Kidney glomerular epithelial cell (primary cell): ENCODE data around the gene RBPJL.

ENCODE experiments used
- DNase-seq: peaks from one replicate; lab custom pipeline; 2025; lab: John Stamatoyannopoulos, UW

RBPJL gene, protein sequence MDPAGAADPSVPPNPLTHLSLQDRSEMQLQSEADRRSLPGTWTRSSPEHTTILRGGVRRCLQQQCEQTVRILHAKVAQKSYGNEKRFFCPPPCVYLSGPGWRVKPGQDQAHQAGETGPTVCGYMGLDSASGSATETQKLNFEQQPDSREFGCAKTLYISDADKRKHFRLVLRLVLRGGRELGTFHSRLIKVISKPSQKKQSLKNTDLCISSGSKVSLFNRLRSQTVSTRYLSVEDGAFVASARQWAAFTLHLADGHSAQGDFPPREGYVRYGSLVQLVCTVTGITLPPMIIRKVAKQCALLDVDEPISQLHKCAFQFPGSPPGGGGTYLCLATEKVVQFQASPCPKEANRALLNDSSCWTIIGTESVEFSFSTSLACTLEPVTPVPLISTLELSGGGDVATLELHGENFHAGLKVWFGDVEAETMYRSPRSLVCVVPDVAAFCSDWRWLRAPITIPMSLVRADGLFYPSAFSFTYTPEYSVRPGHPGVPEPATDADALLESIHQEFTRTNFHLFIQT

DNA sequence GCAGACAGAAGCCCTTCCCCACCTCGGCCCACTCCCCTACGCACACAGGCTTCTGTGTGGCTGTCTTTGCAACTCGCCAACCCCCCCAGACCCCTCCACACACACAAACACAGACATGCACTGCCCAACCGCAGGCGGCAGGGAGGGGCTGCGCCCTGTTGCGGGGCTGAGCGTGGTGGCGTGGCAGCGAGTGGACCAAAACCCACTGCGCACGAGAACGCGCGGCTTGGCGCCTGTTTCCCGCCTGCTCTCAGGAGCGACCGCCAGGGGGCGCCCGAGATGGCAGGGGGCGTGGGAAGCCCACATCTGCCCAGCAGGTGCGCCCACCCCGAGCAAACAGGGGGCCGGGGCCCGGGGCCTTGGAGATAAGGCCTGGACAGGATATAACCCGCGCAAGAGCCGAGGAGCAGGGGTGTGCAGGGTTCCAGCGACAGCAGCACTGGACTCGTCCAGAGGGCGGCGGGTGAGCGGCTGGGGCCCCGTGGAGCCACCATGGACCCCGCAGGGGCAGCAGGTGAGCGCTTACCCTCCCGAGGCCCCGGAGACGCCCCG is at the start of gene RBPJL:
Gene RBPJL, plus strand, starts transcription at position 410 of the 552 bp plus-strand sequence. Its CDS starts 83 bp downstream, at position 493.
- no peak for DNase-seq

DNA sequence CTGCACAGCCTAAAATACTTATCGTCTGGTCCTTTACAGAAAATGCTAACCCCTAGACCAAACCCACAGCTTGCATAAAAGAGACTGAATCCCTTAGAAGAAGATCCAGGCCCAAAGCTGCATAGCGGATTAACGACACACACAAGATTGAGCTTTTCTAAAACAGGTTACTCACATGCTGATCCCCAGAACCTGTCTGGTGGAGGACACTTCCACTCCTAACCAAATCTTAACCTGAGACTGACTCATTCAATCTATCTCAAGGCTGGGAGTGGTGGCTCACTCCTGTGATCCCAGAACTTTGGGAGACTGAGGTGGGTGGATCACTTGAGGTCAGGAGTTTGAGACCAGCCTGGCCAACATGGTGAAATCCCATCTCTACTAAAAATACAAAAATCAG is 49.5 kb upstream of the RBPJL start:
- DNase-seq: no peak

DNA sequence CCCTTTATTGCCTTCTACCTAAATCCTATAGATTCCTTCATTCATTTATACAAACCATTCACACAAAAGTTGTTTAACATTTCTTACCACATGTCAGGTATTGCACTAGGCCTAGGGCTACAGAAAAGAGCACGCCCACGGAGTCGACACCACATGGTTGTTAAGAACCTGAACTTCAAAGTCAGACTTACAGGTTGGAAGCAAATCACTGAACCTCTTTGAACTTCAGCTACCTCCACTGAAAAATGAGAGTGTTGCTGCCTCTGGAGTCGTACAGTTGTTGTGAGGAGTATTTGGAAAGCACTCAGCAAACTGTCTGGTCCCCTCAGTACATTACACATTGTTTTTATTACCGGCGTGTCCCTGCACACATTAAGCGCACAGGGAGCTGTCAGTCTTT is 48.9 kb upstream of the RBPJL start:
- no peak for DNase-seq

DNA sequence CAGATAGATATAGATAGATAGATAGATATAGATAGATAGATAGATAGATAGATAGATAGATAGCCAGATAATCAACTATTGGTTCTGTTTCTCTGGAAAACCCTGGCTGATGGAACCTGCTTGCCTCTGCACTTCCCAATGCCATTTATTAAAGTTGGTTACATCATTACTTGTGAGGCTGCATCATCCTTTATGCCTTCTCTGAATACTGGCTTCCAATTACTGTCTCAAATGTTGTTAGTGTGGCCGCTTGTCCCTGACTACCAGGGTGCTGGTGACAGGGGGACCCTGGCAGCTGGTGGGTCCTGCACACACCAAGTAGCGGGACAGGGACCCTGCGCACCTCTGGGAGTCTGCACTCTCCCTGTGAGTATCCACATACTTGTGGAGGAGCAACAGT is 48.4 kb upstream of the RBPJL start:
- DNase-seq: no peak

DNA sequence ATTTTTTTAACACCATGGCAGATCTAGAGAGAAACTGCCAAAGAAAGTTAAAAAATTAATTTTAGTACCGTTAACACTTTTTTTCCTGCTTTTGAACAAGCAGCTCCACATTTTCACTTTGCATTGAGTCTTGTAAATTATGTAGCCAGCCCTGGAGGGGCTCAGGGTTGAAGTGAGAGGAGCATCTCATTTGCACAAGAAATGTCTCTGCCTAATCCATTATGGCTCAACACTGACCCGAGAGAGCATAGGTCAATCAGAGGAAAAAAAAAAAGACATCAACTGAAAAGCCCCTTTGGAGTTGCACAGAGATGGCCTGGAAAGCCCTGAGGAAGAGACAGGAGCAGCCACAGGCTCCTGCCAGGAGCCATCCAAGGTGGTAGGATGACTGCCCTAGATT is 48.0 kb upstream of the RBPJL start:
- DNase-seq: no peak

DNA sequence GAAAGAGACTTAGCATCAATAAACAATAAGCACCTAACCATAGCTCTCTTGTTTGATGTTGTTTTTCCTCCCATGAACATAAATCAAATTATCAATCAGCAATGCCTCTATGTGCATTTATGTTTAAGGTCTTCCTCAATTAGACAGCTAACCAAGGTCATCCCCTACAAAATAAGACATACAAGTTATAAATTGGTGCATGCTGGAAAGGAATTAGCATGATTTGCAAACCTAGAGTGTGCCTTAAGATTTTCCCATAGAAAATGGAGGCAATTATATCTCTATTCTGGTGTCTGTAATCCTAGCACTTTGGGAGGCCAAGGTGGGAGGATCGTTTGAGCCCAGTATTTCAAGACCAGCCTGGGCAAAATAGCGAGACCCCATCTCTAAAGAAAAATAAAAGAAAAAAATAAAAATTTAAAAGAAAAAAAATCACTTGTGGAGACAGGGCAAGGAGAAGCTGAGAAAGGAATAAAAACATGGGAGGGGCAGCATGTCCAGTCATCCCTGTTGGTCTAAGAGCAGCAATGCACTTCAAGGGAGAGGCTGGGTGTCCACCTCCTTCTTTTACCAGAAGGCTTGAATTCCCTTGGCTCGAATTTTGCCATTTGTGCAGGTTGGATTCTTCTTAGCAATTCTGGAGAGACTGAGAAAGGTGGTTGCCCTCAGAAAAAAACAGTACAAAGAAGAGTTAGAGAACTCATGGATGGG is 42.9 kb upstream of the RBPJL start:
- DNase-seq: no peak

DNA sequence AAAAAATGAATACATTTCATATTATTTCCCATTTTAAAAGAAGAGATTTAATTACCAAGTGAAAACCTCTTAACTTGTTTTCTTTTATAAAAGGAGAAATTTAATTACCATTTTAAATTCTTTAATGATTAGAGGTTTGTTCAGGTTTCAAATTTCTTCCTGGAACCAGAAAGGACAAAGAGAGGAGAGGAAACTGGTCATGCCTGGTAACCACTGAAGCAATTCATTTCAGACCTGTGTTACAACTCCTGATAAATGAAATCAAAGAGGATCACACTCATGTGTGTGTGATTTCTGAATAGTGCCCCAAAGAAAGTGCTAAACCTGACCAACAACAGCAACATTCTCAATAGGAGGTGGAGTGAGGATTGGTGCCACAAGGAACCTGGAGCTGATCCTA is 39.7 kb upstream of the RBPJL start:
- peak; percentile 8 for DNase-seq

DNA sequence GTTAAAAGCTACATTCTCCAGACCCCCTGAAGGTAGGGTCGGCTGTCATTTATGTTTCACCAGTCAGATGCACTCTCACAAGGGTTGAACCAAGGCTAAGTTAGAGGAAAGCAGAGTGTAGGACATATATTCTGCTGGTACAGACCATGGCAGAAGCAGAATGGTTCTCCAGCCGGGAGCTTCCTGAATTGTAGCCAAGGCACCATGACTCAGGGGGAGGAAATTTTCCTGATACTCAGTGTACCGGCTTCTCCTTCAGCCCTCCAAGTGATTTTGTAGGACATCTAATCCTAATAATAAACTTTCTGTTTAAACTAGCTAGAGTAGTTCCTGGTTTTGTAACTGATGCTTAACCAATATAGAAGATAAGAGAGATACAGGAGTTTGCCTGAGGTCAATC is 38.1 kb upstream of the RBPJL start:
- DNase-seq: no peak

DNA sequence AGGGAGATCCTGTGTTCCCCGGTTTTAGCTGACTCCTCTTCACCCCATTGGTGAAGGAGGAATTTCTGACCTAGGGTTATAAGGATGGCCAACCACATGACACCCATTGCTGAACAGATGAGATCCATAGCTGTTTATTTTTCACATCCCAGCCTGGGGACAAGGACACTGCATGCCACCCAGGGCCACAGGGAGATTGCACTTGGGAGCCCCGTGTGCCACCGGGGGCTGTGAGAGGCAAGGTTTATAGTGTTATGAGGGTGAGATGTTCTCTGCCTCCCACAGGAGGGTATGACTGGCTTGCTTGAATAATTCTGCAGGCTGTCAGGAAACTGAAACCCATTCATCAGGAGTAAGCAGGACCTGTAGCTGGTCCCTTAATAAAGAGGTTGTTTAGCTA is 37.6 kb upstream of the RBPJL start:
- DNase-seq: no peak

DNA sequence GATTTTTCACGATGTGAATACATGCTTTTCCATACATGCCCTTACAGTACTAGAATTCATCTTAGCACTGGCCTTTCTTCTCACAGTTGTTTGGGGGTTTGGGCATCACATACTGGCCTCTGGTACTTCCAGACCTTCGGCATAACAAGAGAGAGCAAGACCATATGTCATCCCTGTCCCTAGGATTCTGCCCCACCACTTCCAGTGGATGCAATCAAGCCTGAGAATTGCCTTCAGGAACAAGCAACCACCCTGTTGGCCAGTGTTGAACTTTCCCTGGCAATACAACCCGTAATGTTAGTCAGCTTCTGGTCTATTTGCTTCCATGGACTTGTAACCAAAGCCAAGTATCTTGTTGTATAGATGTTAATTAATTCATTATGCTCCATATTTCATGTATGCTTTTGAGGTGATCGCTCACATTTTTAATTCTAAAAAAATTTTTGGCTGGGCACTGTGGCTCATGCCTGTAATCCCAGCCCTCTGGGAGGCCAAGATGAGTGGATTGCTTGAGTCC is 36.8 kb upstream of the RBPJL start:
- no peak for DNase-seq

DNA sequence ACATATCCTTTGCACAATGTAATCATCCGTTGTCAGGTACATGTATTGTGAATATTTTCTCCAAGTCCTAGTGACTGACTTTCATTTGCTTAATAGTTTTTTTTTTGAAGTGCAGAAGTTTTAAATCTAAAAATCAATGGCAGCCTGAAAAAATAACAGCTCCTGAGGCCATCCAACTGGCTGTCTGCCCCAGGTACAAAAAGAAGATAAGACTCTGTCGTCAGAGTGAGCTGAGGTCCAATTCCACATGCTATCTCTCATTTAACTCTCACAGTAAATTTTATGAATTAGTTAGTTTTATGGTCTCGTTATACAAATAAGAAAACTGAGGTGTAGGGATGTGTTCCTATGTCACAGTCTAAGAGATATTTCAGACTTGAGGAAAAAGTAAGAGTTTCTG is 31.3 kb upstream of the RBPJL start:
- DNase-seq: no peak

DNA sequence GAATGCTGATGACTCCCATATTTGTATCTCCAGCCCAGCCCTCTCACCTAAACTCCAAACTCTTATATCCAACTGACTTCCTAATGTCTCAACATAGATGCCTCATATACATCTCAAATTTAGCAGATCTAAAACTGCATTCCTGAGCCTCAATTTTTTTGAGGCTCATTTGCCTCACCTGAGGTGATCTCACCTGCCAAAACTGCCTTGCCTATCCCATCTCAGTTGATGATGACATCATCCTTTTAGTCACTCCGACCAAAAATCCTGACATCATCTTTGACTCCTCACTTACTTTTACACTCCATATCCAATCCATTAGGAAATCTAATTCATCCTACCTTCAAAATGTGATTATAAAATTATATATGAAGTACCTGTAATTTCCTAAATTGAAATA is 26.6 kb upstream of the RBPJL start:
- DNase-seq: no peak

DNA sequence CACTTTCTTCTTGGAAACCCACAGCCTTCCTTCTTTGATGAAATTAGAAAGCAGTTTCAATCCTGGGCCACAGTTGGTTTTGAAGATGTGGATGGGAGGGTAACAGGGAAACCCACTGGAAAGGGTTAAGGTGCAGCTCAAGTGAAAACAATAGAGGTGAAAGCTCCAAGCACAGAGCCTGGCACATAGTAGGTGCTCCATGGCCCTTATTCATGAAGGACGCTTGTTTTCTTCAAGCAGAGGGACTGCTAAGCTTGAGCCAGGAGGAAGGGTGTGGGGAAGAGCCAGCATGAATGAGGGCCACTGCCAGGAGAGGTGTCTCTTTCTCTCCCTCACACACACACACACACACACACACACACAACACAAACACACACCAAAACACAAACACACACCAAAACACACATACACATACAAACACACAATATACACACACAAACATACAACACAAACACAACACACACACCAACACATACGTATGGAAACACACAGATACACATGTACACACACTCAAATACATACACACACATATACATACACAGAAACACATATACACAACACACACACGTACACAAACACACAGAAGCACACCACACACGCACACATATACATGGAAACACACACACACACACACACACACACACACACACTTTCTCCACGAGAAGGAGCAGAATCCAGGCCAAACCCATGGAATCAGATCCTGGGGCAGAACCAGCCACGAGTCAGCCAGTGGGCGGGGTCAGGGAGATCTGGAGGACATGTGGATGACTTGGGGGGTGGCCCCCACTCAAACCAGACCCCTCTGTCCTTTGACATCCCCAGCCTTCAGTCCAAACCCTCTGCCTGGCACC is 23.7 kb upstream of the RBPJL start:
- DNase-seq: no peak

DNA sequence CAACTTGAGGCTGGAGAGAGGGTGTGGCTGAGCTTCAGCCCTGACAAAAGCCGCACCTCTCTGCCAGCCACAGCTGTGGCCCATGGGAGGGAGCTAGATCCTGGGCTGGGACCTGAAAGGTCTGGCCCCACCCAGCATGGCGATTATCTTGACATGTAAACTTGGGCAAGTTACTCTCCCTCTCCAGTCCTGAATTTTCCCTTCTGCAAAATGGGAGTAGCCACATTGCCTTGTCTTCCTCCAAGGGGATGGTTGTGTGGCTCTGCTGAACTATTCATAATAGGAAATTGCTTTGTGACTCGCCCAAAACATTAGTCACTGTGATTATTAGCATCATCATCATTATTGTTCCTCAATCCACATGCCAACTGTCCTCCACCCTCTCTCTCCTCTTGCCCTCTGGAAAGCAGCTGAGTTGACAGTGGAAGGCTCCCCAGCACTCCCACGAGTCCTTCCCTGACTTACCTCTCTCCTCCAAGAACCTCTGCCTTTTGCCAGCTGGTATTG is 23.0 kb upstream of the RBPJL start:
- no peak for DNase-seq

DNA sequence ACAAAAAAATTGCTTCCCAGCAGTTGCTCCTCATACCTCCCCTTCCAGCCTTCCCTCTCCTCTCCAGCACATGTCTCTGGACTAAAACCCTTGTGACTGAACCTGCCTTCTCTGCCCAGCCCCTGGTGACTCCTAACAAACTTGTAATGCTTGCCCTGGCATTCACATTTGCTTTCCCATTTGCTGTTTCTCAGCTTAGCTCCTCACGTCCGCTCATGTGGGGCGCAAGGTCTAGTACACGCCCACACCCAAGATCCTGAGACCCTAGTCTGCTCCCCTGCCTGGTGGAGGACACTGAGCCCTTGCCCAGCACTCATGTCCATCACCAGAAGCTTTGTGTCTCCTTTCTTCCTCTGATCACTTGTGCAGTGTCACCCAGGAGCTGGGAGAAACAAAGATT is 18.3 kb upstream of the RBPJL start:
- DNase-seq: no peak

DNA sequence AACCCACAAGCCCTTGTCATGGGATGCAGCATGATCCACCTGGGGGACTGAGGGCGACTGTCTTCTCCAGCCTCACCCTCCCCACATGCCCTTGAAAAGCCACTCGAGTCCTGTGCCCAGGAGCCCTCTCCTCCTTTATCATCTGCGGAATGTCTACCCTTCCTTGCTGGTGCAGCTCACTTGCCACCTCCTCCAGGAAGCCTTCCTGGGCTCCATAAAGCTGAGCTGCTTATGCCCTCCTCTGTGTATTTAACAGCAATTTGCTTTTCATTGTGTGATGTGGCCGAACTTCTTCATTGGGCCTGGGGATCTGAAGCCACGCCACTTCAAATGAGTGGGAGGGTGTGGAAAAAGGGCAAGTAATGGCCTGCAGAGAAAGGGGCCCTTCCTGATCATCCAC is 17.8 kb upstream of the RBPJL start:
- no peak for DNase-seq

DNA sequence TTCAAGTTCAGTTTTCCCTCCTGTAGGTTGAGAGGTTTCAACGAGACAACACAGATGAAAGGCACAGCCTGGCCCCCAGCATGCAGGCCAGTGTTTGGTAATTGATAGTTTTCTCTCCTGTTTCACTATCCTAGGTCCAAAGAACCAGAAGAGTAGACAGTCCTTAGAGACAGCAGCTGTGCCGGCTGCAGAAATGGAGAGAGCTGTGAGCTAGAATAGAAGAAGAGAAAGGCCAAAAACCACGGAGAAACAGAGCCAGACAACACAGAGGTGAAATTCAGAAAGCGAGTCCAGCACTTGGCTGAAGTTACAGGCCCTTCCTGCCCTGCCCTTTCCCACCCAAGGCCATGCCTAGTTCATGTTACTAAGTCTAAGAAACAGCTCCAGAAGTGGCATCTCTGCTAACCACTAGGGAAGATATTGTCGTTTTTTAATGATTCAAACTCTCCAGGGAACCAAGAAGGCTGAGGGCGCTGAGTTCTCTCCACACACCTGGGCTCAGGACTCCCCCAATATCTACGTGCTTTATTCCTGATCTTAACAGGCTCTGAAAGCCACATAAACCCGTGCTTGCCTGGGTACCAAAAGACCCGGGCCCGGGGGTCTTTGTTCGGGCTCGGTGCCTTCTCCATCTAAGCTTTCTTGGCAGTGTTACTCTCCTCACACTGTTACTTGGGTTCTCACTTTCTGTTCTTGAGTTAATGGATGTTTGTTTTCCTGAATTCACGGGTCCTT is 16.5 kb upstream of the RBPJL start:
- DNase-seq: no peak

DNA sequence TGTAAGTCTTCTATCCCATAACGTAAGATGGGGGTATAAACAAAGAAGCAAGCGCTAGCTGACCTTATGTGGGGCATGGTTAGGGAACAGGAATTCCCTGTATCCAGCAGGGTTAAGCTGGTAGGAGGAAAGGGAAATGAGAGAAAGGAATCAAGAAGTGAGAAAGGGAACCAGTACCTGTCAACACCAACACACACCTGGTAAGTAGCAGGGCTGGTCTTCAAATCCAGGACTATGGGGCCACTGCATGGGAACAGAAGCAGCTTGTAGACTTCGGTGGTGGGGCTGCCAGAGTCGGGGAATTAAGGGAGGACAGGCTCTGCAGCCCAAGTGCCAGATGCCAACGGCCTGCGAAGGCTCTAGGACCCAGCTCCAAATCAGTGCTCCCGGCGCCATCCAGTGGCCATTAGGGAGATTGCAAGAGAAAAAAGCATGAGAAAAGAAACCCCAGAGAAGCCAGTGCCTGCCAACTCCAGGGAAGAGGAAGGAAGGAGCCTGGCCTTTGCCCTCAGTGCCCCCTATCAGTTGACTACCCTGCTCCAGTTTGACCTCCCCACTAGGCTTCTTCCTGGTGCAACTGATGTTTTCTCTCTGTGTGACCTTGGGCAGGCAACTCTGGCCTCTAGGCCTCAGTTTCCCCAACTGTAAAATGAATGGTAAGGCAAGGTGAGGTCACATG is 15.8 kb upstream of the RBPJL start:
- DNase-seq: peak; percentile 76

DNA sequence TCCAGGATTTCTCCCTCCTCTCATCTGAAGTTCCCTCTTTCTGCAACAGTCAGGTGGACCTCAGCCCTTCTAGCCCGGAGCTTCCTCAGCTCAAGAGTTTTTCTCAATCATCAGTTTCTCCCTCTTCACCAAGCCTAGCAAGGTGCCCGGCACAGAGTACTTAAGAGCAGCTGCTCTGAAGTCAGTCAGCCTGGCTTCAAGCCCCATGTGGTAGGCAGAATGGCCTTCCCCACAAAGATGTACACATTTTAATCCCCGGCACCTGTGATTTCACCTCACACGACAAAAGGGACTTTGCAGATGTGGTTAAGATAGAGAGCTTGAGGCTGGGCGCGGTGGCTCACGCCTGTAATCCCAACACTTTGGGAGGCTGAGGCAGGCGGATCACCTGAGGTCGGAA is 15.1 kb upstream of the RBPJL start:
- no peak for DNase-seq

DNA sequence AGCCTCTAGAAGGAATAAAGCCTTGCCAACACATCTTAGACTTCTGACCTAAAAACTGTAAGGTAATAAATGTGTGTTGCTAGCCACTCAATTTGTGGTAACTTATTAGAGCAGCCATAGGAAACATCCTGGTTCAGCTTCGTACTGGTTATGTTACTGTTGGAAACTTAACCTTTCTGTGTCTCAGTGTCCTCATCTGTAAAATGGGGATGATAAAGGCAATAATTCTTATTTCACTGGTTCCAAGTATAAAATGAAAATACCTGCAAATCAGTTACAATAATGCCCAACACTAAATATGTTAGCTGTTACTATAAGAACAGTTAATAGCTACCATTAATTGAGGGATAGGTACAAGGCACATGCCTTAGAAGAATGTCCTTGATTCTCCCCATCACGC is 14.3 kb upstream of the RBPJL start:
- DNase-seq: no peak
